SW480 (cell line): ENCODE results near the gene PVR.
A peak's percentile ranks its signal among the peaks of the same experiment; 100 is the strongest.
"Not testable (repeated sequence)": the region's sequence is repeated elsewhere in the genome, so short reads cannot be mapped to it uniquely, and the experiment has no call there.

Experiments
- DNase-seq: peaks from one replicate; pipeline ENCODE4 v3.0.0-alpha.2; 2016; ENCODE audit warnings: low spot score

Gene PVR, protein sequence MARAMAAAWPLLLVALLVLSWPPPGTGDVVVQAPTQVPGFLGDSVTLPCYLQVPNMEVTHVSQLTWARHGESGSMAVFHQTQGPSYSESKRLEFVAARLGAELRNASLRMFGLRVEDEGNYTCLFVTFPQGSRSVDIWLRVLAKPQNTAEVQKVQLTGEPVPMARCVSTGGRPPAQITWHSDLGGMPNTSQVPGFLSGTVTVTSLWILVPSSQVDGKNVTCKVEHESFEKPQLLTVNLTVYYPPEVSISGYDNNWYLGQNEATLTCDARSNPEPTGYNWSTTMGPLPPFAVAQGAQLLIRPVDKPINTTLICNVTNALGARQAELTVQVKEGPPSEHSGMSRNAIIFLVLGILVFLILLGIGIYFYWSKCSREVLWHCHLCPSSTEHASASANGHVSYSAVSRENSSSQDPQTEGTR

DNA sequence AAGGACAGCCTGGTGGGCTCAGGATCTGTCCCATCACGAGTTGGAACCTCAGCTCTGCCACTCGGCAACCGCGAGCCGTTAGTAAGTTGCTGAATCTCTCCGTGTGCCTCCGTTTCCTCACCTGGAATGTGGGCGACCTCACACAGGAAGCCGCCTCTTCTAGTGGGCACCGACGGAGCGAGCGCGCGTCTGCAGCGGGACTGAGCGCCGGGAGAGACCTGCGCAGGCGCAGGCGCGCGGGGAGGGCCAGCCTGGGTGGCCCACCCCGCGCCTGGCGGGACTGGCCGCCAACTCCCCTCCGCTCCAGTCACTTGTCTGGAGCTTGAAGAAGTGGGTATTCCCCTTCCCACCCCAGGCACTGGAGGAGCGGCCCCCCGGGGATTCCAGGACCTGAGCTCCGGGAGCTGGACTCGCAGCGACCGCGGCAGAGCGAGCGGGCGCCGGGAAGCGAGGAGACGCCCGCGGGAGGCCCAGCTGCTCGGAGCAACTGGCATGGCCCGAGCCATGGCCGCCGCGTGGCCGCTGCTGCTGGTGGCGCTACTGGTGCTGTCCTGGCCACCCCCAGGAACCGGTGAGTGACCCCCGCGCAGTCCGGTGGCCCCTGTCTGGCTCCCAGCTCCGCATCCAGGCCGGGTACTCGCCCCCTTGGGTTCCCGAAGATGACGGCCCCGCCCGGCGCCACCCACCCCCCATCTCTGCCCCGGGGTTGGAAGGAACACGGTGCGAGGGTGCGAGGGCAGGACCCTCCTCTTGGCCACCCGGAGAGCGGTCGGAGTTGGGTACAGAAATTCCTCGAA is at the start of gene PVR:
Gene PVR (plus strand): TSS at position 306 of the 797 bp plus-strand sequence. CDS start 187 bp downstream, at position 493.
- DNase-seq = peak; percentile 83

- peak; percentile 58 for DNase-seq
Measured at GRCh38 chr19:44596428-44597130, 47.1 kb upstream of the PVR start.

GRCh38 chr19:44597131-44597491 is 46.6 kb upstream of the PVR start:
- DNase-seq = no peak

GRCh38 chr19:44598355-44598754 is 45.4 kb upstream of the PVR start:
- no peak for DNase-seq

DNA sequence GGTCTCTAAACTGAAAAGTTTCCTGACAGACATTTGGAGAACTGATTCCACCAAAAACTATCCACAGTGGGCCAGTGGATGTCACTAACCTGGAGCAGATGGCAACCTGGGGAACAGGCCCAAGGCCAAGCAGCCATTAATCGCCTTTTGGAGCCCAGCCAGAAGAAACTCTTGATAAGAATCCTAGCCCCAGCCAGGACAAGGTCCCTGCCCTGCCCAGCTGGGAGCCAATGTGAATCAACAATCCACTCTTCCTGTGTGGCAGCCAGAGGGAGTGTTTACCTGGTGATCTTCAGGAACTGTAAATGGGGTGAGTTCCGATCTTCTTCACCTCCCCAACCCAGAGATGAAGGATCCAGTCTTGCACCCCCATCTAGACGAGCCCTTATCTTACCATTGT is 44.8 kb upstream of the PVR start:
- no peak for DNase-seq

GRCh38 chr19:44600466-44600865 is 43.2 kb upstream of the PVR start:
- no peak for DNase-seq

DNA sequence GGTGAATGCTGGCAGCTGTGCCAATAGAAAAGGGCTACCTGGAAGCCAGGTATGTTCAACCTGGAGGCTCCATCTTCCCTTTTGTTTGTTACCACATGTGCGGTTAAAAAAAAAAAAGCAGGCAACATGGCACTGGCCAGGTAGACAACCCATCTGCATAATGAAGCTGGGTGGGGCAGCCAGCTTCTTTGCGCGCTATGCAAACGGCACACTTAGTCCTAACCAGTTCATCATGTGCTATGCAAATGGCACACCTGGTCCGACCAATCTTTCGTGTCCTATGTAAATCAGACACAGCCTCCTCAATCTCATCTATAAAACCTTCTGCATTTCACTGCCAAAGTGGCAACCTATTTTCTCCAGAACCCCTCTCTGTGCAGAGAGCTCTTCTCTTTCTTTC is 41.6 kb upstream of the PVR start:
- peak; percentile 95 for DNase-seq

GRCh38 chr19:44603201-44603945 is 40.3 kb upstream of the PVR start:
- DNase-seq = no peak

GRCh38 chr19:44604241-44604640 is 39.5 kb upstream of the PVR start:
- DNase-seq = no peak

GRCh38 chr19:44605547-44605946 is 38.2 kb upstream of the PVR start:
- DNase-seq = no peak

DNA sequence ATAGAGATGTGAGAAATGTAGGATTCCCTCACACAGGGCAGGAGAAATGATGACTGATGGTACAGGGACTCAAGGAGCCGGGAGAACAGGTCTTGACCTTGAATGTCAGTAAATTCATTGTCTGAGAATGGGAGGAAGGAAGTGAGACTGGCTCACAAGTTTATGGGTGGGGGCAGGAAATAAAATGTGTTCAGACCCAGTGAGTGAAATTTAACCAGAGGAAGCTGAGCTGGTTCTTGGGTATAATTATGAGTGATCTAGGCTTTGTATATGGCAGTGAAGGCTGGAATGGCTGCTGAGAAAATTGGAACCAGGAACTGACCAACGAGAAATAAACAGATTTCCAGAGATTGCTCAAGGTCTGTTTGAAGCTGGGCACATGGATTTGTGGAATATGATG is 36.7 kb upstream of the PVR start:
- no peak for DNase-seq

DNA sequence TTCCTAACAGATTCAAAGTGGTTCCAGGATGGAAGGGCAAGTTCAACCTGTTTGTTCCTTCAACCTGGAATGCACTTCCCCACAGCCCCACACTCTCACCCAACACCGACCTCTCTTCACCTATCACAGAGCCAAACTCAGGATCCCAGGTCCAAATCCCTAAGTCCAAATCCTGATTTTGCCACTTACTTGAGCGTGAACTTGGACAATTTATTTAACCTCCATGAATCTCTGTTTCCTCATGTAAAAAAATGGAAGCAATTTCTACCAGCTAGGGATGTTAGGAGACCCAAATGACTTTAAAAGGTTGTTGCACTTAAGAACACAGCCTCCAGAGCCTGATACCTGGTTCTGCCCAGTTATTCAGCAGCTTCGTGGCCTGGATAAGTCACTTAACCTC is 35.8 kb upstream of the PVR start:
- DNase-seq = no peak

- no peak for DNase-seq
Measured at GRCh38 chr19:44608391-44608821, 35.3 kb upstream of the PVR start.

DNA sequence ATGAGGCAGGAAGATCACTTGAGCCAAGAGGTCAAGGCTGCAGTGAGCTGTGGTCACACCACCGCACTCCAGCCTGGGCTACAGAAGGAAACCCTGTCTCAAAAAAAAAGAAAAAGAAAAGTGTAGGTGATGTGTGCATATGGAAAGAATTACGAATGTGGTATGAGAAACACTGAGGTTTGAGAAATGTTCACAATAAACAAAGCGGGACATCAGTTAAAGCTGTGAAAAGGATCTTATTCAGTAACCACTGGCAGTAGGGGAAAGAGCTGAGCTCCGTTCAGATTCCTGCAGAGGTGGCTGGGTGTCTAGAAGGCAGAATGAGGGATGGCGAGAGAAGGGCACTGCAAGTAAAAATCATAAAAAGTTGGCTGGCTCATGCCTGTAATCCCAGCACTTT is 34.5 kb upstream of the PVR start:
- DNase-seq = no peak

DNA sequence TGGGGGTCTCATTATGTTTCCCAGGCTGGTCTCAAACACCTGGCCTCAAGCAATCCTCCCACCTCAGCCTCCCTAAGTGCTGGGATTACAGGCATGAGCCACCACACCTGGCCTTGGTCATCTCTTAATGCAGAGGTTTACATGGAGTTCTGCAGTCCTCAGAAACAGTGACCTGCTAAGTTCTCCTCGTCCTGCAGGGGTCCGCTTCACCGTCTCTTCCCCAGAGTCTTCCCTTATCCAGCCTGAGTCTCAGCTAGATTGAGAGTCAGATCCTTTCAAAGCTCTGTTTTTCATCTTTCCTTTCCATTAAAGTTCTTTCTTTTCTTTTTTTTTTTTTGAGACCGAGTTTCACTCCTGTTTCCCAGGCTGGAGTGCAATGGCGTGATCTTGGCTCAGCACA is 33.2 kb upstream of the PVR start:
- not testable (repeated sequence) for DNase-seq

DNA sequence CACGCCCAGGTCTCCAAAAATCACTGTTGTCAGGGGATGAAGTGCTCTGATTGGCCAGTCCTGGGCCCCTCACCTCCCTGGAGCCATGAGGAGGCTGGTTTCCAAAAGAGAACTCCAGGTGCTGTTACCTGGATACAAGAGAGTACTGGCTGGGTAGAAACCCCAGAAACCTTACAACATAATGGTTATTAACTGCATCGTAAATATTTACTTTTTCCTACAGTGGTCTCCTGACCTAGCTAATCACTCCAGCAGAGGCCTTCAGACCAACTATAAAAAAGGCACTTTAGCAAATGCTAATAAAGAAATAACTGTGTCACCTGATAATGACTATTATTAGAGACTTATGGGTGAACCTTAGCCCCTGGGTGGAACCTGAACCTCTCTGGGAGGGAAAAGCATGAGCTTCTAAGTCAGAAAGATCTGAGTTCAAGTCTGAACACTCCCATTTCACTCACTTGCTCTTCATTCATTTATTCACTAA is 31.9 kb upstream of the PVR start:
- DNase-seq = no peak

DNA sequence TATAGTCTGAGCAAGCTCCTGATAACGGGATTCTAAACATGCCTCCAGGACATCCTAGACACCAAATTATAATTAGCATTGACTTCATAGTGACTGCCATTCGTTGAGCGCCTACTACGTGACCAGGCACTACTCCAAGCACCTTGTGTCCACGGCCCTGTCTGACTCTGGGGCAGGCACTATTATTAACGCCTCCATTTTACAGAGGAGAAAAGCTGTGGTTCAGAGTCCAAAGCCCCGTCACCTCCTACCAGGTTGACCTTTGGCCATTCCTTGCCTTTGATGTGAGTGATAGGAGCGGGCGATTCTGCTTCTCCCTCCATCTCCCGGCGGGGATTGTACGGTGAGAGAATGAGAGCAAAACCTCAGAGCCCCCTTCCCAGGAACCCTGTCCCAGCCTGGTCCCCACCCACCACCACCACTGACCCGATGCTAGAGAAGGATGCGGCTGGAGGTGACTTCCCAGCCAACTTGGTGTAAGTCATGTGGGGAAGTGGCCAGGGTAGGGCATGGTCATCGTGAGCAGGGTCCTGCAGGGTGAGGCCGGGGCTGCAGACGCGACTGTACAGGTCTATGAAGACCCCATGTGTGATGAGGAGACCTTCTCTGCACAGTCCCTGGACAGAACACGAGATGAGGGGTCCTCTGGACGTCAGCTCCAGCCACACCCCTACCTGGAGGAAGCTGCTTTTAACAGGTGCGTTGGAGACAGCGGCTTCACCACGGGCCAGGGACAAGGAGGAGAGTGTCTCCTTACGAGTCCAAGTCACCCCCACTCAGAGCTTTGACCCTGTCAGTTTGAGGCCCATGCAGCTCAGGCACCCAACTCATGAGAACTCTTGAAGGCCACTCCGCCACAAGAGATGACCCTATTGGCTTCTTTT is 30.2 kb upstream of the PVR start, which contains the start of gene IGSF23:
Gene IGSF23 (plus strand): TSS at position 269 of the 884 bp plus-strand sequence. CDS start 83 bp downstream, at position 352.
- DNase-seq = peak; percentile 69

GRCh38 chr19:44614313-44614712 is 29.4 kb upstream of the PVR start:
- no peak for DNase-seq

GRCh38 chr19:44615863-44616247 is 27.9 kb upstream of the PVR start:
- DNase-seq = no peak

DNA sequence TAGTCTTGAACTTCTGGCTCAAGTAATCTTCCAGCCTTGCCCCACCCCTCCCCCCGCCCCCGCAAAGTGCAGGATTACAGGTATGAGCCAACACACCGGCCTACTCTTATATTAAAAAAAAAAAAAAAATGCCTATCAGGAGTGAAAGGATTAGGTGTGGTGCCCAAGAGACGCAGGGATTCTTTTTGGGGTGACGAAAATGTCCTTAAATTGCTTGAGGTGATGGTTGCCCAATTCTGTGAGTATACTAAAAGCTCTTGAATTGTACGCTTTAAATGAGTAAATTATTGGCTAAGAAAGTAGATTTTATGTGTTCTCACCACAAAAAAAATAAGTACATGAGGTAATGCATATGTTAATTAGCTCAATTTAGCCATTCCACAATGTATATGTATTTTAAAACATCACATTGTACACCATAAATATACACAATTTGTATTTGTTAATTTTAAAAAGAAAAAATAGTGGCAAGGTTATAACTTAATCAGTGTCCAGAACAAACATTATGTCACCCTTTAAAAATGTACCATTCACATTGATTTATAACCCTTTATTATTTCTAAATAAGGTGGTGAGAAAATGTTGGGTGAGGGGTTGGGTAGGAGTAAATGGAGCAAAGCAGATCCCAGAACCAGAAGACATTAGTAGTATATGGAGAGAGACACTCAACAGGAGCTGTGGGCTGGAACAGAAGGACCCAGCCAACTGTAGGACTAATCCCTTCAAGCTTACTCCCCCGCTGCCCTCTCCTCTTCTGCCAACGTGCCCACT is 26.4 kb upstream of the PVR start:
- DNase-seq = no peak
